Anterior cingulate cortex (tissue), 58 donors: ENCODE results near the gene RHOA.
"Not testable (repeated sequence)": the region's sequence is repeated elsewhere in the genome, so short reads cannot be mapped to it uniquely, and the experiment has no call there.

Experiments
- DNase-seq, 58 donors: peaks; one replicate each; lab custom pipeline; 2025; lab: John Stamatoyannopoulos, UW

The RHOA gene

GRCh38 chr3:49371946-49372345, 39.8 kb downstream of the RHOA start:
- no peak for DNase-seq

- DNase-seq = no peak
These were observed 41.0 kb downstream of the RHOA start for GRCh38 chr3:49370585-49371290.

- DNase-seq = no peak
These were observed 49.2 kb downstream of the RHOA start for GRCh38 chr3:49362561-49362960.

DNA sequence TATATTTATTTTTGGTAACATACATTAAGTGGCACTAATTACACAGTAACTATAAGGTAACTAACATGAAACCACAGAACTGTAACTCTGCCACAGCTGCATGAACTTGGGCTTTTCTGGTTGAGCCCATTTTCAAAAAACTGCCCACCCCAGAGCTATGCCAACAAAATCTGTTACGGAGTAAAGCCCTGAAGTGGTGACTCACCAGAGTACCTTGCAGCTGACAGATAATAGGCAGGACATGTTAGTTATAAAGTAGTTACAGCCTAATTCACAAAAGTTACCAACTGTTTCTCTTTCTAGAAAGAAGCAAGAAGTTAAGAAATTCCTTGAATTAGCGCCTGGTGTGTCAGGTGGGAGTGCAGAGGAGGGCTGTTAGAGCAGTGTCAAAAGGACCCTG, 52.2 kb downstream of the RHOA start:
- no peak for DNase-seq

DNA sequence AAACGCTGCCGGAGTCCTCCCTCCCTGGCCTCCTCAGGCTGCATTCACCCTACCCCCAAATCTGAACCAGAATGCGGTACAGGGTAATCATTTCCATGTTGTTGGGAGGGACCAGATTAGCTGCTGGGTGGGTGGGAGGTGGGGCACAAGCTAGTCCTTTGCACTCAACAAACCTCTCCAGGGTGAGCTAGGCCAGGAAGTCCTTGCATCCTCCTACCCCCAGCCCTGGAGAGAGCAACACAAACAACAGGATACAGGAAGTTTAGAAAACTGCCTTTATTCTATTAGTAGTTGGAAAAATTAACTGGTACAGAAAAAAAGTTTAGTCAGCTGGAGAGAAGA, 52.9 kb downstream of the RHOA start:
- no peak for DNase-seq

GRCh38 chr3:49358217-49358883, 53.4 kb downstream of the RHOA start, which contains the start of gene GPX1:
Gene GPX1, minus strand, starts transcription at chr3:49358353. Its CDS starts 75 bp downstream, at chr3:49358278.
- DNase-seq = peak; percentile 26 to 96 (median 86)

- peak in 17 of 58 donors; percentile 10 to 60 (median 42) for DNase-seq
These were observed 54.1 kb downstream of the RHOA start for GRCh38 chr3:49357443-49358216.

- not testable (repeated sequence) for DNase-seq
These were observed 54.7 kb downstream of the RHOA start for GRCh38 chr3:49357095-49357442.

DNA sequence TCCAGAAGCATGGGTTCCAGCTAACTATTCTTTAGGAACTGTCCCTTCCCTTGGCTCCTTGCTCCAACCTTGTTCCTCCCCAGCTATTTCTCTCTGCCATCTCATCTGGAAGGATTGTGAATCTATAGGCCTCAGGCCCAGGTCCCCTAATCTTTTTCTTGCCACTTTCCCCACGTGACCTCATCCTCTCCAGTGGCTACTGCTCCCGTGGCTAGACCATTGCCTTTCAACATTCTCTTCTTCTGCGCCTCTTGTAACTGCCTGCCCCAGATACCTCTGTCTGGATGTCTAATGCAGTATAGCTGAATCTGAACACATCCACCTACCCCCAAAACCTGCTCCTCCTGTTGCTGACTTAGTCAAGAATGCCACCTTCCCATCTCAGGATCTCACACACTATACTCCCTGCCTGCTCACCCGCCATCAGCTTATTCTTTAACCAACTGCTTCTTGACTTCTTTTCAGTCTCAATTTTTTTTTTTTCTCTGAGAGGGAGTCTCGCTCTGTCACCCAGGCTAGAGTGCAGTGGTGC, 58.8 kb downstream of the RHOA start:
- DNase-seq = no peak

- DNase-seq = no peak
These were observed 59.5 kb downstream of the RHOA start for GRCh38 chr3:49352281-49352680.

GRCh38 chr3:49351521-49352011, 60.2 kb downstream of the RHOA start:
- DNase-seq = no peak

DNA sequence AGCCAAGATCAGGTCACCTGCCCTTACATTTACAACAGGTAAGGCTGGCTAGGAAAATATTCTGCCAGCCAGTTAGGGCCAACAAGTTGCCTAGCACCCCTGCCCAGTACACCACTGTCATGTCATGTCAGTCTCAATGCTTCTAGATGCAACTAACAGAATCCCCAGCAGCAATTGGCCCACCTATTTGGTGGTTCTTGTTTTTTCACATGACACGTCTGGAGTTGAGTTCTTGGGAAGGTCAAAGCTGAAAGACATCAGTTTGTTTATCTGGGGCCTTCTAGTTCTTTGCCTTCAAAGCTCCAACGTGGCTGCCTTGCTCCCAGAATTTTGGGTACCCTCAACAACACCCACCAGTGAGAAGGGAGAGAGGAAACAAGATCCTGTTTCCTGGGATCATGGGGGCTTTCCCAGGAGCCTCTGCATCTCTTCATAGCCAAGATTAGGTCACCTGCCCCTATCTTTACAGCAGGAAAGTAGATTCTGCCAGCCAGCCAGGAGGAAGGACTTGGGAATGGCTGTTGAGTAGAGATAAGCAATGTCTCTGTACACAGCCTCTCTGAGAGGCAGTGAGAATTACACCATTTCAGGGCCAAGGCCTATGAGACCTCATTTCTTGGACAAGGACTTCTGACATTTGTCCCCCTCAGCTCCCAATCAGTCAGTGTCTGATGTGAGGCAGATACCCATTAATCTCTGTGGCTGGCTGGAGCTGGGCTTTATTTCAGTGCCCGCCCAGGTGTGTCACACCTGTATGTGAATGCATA, 62.2 kb downstream of the RHOA start:
- no peak for DNase-seq

DNA sequence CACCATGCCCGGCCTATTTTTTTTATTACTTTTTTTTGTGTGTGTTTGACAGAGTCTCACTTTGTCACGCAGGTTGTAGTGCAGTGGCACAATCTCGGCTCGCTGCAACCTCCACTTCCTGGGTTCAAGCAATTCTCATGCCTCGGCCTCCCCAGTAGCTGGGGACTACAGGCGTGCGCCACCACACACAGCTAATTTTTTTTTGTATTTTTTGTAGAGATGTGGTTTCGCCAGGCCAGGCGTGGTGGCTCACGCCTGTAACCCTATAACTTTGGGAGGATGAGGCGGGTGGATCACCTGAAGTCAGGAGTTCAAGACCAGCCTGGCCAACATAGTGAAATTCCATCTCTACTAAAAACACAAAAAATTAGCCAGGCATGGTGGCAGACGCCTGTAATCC, 63.4 kb downstream of the RHOA start:
- not testable (repeated sequence) for DNase-seq

DNA sequence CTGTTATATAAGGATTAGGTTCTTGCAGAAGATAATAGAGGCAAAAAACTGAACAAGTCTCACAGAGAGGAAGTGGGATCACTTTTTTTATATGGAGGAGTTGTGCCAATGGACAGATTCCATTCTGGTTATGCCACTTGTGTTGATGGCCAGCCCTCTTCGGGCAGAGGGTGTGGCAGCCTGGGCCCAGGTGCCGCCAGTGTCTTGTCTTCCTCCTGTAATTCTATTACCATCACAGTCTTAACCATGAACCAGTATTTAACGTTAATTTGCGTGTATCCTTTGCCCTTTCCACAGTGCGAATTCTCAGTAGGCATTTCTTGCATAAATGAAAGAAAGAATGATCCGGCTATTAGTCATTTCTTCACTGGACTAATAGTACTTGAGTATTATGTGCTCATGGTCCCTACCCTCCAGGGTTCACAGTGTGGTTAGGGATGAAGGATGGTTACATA, 65.0 kb downstream of the RHOA start:
- no peak for DNase-seq

GRCh38 chr3:49343163-49343562, 68.6 kb downstream of the RHOA start:
- no peak for DNase-seq

DNA sequence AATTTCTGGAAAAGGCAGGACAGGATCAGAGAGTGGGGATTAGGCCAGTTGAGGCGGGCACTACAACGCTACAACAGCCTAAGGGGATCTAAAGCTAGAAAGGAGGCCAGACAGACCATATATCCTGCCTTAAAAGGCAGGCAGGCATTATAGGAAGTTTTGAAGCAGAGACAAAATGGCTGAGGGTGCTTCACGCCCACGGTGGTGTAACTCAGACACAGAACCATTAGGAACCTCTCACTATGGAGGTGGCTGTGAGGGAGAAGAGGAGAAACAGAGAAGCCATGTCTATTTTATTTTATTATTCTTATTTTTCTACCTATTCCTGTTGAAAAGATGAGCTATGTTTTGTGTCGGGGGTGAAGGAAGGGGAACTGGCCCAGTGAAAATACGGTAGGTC, 69.8 kb downstream of the RHOA start:
- no peak for DNase-seq

GRCh38 chr3:49339941-49340800, 71.6 kb downstream of the RHOA start, which contains the start of gene USP4:
Gene USP4, minus strand, starts transcription at chr3:49340053. Its CDS starts 29 bp downstream, at chr3:49340024.
- peak; percentile 19 to 90 (median 70) for DNase-seq

DNA sequence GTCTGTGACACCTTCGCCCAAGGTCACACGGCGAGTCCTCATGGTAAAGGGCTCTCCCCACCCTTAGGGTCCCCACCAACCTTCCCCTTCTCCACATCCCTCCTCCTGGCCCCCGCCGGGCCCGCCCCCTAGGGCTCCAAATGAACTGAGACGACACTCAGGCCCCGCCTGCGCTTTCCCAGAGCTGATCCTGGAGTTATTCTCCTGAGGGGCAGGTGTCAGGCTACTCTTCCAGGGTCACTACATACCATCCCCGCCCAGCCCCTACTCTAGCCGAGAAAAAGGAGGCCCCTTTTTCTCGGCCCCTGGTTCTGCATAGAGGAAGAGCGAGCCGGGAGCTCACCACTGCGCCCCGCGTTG, 72.2 kb downstream of the RHOA start:
- peak in 4 of 58 donors; percentile 13 to 38 (median 24) for DNase-seq
